ENCODE results near the gene ZXDC.

ZXDC gene

GRCh38 chr3:126415661-126416591 lies 59.8 kb downstream of the ZXDC start:
- Mint-ChIP-seq H3K27me3 (peaks cover 60% of the 10 kb centered on the region), H3K27ac (no peak overlapping the region), H3K4me1 (ENCODE audit: low read depth) (no peaks in the 10 kb centered on the region), H3K4me3 (no peak overlapping the region), H3K36me3 (ENCODE audit: low read depth) (no peaks in the 10 kb centered on the region), H3K9me3 (no peaks in the 10 kb centered on the region)
- intact Hi-C loops (cut with micrococcal nuclease): no loop called here

DNA sequence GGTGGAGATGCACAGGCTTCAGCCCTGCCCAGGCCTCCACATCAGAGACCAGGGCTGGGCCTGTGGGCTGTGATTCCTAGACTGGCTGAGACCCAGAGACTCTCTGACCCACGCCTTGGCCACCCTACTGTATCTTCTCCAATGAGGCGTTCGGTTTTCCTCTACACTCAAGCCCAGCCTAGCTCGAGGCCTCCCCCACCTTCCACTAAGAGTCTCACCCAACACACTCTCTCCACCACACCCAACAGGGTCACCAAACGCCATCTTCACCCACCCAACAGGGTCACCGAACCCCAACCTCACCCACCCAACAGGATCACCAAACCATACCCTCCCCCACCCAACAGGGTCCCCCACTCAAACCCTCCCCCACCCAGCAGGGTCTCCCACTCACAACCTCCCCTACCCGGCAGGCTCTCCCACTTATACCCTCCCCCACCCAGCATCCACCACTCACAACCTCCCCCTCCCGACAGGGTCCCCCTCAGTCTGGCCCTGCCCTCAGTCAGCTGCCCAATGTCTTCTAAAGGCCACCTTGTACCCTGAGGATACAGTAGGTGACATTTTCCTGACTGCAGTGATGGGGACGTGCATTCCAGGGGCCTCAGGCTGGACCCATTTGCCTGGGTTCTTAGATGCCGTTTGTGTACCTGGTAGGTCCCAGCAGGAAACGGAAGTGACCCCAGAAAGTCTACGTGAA lies 60.6 kb downstream of the ZXDC start:
- Mint-ChIP-seq H3K4me1 (ENCODE audit: low read depth) (no peaks in the 10 kb centered on the region), H3K36me3 (ENCODE audit: low read depth) (no peaks in the 10 kb centered on the region), H3K9me3 (no peaks in the 10 kb centered on the region), H3K4me3 (no peak overlapping the region), H3K27me3 (peaks cover 67% of the 10 kb centered on the region), H3K27ac (no peak overlapping the region)
- intact Hi-C loops (cut with micrococcal nuclease): no loop called here

- Mint-ChIP-seq H3K9me3 (no peaks in the 10 kb centered on the region), H3K36me3 (ENCODE audit: low read depth) (no peaks in the 10 kb centered on the region), H3K27me3 (peaks cover 71% of the 10 kb centered on the region), H3K27ac (no peak overlapping the region), H3K4me1 (ENCODE audit: low read depth) (no peaks in the 10 kb centered on the region), H3K4me3 (no peak overlapping the region)
- intact Hi-C loops (cut with micrococcal nuclease): no loop called here
Observed at GRCh38 chr3:126414406-126414805, 61.3 kb downstream of the ZXDC start.

- no peak overlapping the region for H3K27ac Mint-ChIP-seq
- no peaks in the 10 kb centered on the region for H3K9me3 Mint-ChIP-seq
- H3K4me3 Mint-ChIP-seq: no peak overlapping the region
Observed at GRCh38 chr3:126413693-126414080, 62.0 kb downstream of the ZXDC start.

GRCh38 chr3:126412841-126413692 lies 62.6 kb downstream of the ZXDC start:
- no peaks in the 10 kb centered on the region for H3K9me3 Mint-ChIP-seq
- H3K4me1 Mint-ChIP-seq (ENCODE audit: low read depth): no peaks in the 10 kb centered on the region
- intact Hi-C loops (cut with micrococcal nuclease): no loop called here
- H3K27ac Mint-ChIP-seq: no peak overlapping the region
- H3K27me3 Mint-ChIP-seq: peaks cover 73% of the 10 kb centered on the region
- no peak overlapping the region for H3K4me3 Mint-ChIP-seq
- H3K36me3 Mint-ChIP-seq (ENCODE audit: low read depth): no peaks in the 10 kb centered on the region

More at GRCh38 chr3:126413693-126414080, 62.0 kb downstream of the ZXDC start:
- intact Hi-C loops (cut with micrococcal nuclease): no loop called here
- H3K4me1 Mint-ChIP-seq (ENCODE audit: low read depth): no peaks in the 10 kb centered on the region
- H3K36me3 Mint-ChIP-seq (ENCODE audit: low read depth): no peaks in the 10 kb centered on the region
- H3K27me3 Mint-ChIP-seq: peaks cover 73% of the 10 kb centered on the region

- no peaks in the 10 kb centered on the region for H3K36me3 Mint-ChIP-seq (ENCODE audit: low read depth)
- H3K27me3 Mint-ChIP-seq: peaks cover 55% of the 10 kb centered on the region
- H3K9me3 Mint-ChIP-seq: no peaks in the 10 kb centered on the region
- H3K27ac Mint-ChIP-seq: peak overlapping the region; percentile 24
- intact Hi-C loops (cut with micrococcal nuclease): no loop called here
- H3K4me3 Mint-ChIP-seq: no peak overlapping the region
- H3K4me1 Mint-ChIP-seq (ENCODE audit: low read depth): no peaks in the 10 kb centered on the region
Observed at GRCh38 chr3:126408099-126408498, 67.6 kb downstream of the ZXDC start.

- intact Hi-C loops (cut with micrococcal nuclease): no loop called here
Observed at GRCh38 chr3:126407412-126408044, 68.2 kb downstream of the ZXDC start.

DNA sequence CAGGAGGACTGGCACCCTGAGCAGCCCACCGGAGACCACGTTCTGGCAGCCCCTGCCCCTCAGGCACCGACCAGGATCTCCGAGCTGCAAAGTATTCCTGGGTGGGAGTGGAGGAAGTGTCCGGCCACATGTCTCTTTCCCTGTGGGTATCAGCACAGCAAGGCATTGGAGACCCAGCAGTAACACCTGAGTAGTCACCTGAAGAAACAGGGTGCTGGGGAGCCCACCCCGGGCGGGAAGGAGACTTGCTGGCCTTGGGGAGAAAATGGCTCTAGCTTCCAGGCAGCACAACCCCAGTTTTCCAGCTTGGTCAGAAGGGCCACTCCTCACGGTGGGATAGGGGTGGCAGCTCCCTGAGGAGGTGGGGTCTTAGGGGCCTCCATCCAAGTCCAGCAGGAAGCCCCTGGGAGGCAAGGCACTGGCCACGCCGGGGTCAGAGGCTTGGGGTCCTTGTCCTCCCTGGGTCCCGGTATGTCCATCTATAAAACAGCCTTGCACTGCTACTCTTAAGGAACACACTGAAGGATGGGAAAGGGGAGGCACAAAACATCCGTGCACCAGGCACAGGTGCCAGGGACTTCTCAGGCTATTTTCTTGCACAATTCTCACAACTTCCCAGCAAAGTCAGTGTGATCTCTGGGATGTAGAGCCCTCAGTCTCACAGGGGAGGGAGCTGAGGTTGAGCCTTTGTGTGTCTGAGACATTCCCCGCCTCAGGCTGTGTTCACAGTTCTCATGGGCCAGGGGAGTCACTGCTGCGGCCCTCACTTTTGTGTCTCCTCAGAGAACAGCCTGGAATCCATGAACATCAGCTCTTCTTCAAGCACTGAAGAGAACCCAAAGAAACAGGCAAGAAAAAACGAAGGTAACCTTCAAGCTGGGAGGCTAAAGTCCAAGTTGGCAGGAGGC lies 69.0 kb downstream of the ZXDC start:
- Mint-ChIP-seq H3K27me3 (peaks cover 59% of the 10 kb centered on the region), H3K4me1 (ENCODE audit: low read depth) (no peaks in the 10 kb centered on the region), H3K27ac (no peak overlapping the region), H3K9me3 (no peaks in the 10 kb centered on the region), H3K36me3 (ENCODE audit: low read depth) (no peaks in the 10 kb centered on the region), H3K4me3 (no peak overlapping the region)
- intact Hi-C loops (cut with micrococcal nuclease): no loop called here

More at GRCh38 chr3:126407412-126408044, 68.2 kb downstream of the ZXDC start:
- Mint-ChIP-seq H3K27me3 (peaks cover 56% of the 10 kb centered on the region), H3K36me3 (ENCODE audit: low read depth) (no peaks in the 10 kb centered on the region), H3K4me1 (ENCODE audit: low read depth) (no peaks in the 10 kb centered on the region), H3K9me3 (no peaks in the 10 kb centered on the region), H3K27ac (peak overlapping the region; percentile 24), H3K4me3 (no peak overlapping the region)

DNA sequence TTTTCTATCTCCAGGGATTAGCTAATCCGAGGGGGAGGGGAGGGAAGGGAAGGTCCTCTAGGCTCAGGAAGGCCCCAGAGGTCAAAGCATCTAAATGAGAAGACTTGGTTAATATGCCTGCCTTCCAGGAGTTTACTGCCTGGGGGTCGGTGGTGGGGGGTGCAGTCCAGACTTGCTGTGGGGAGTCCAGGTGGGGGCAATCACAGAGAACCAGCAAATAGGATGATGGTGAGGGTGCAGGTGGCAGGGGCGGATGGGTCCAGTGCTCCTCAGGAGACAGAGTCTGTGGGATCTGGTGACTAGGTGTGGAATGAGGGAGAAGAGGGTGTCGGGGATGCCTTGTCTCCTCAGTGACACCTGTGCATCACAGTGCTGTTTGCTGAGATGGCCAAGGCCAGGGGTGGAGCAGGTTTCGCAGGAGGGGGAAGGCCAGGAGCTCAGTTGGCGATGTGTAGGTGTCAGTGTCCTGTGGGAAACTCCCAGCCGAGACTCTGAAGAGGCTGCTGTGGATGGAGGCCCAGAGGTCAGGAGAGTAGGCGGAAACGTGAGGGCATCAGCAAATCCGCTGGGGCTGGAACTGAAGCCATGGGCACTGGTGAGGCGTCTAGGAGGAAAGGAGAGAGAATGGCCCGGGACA lies 72.9 kb downstream of the ZXDC start:
- Mint-ChIP-seq H3K9me3 (peaks cover 20% of the 10 kb centered on the region), H3K4me3 (no peak overlapping the region), H3K36me3 (ENCODE audit: low read depth) (peaks cover 9% of the 10 kb centered on the region), H3K27ac (no peak overlapping the region), H3K4me1 (ENCODE audit: low read depth) (peaks cover 17% of the 10 kb centered on the region), H3K27me3 (peaks cover 40% of the 10 kb centered on the region)
- intact Hi-C loops (cut with micrococcal nuclease): no loop called here

- Mint-ChIP-seq H3K36me3 (ENCODE audit: low read depth) (peaks cover 14% of the 10 kb centered on the region), H3K9me3 (peaks cover 24% of the 10 kb centered on the region), H3K27me3 (peaks cover 41% of the 10 kb centered on the region), H3K4me1 (ENCODE audit: low read depth) (peaks cover 17% of the 10 kb centered on the region), H3K4me3 (no peak overlapping the region), H3K27ac (no peak overlapping the region)
- intact Hi-C loops (cut with micrococcal nuclease): no loop called here
Observed at GRCh38 chr3:126402178-126402577, 73.5 kb downstream of the ZXDC start.

GRCh38 chr3:126401611-126402160 lies 74.0 kb downstream of the ZXDC start:
- Mint-ChIP-seq H3K27me3 (peaks cover 38% of the 10 kb centered on the region), H3K27ac (no peak overlapping the region), H3K9me3 (peaks cover 24% of the 10 kb centered on the region), H3K4me1 (ENCODE audit: low read depth) (peaks cover 17% of the 10 kb centered on the region), H3K4me3 (no peak overlapping the region), H3K36me3 (ENCODE audit: low read depth) (peaks cover 14% of the 10 kb centered on the region)
- intact Hi-C loops (cut with micrococcal nuclease): no loop called here

GRCh38 chr3:126399756-126400155 lies 75.9 kb downstream of the ZXDC start:
- peaks cover 17% of the 10 kb centered on the region for H3K4me1 Mint-ChIP-seq (ENCODE audit: low read depth)
- H3K9me3 Mint-ChIP-seq: peaks cover 24% of the 10 kb centered on the region
- peaks cover 14% of the 10 kb centered on the region for H3K36me3 Mint-ChIP-seq (ENCODE audit: low read depth)
- H3K27ac Mint-ChIP-seq: peak overlapping the region; percentile 79
- intact Hi-C loops (cut with micrococcal nuclease): no loop called here
- H3K27me3 Mint-ChIP-seq: peaks cover 52% of the 10 kb centered on the region
- no peak overlapping the region for H3K4me3 Mint-ChIP-seq
